Body of pancreas (tissue), 2 donors: ENCODE data around the gene ACSF2. TPM values are rescaled to one million over a fixed set of nuclear protein-coding genes. Genes with fewer than 3 reads are reported as not detected.

Experiments
- small RNA-seq: library from RNA; depleted of rRNA; stranded (forward); fragments of <200 nt; gene quantifications from one replicate; pipeline ENCODE3, GENCODE V24; 2016
- total RNA-seq, 2 donors: library from RNA; depleted of rRNA; stranded (reverse); fragments of >200 nt; gene quantifications; one replicate each; pipeline ENCODE4 v1.1.0, GENCODE V29; 2016

Gene ACSF2
- total RNA-seq, 2 donors from 2014 or later, result 18.7 to 120 TPM

Small RNAs within 50 kb of the gene (small RNA-seq; reads per million reads assigned to genes)
- not detected for gene RF00019

Other genes with a start within 250 kb of the ACSF2 start
- 10 to 100 TPM; 11.2 to 62.3 TPM for gene COL1A1, start 224.6 kb upstream of the ACSF2 start, total RNA-seq
- not detected for gene TMEM92, start 151.8 kb upstream of the ACSF2 start, total RNA-seq
- gene XYLT2, start 80.1 kb upstream of the ACSF2 start, total RNA-seq, result 10 to 100 TPM; 22.8 to 31.3 TPM
- gene MRPL27, start 53.0 kb upstream of the ACSF2 start, total RNA-seq, result 10 to 100 TPM; 26.5 to 31.3 TPM
- not detected for gene EME1, start 53.0 kb upstream of the ACSF2 start, total RNA-seq
- 100 to 1,000 TPM in 1 of 2 donors, 10 to 100 TPM in 1; 70.8 to 113 TPM for gene LRRC59, start 28.7 kb upstream of the ACSF2 start, total RNA-seq
- 10 to 100 TPM in 1 of 2 donors, 1 to 10 TPM in 1; 8.8 to 13.2 TPM for gene CHAD, start 42.7 kb downstream of the ACSF2 start, total RNA-seq
- 10 to 100 TPM; 39.2 to 44.5 TPM for gene RSAD1, start 52.6 kb downstream of the ACSF2 start, total RNA-seq
- under 1 TPM in 1 of 2 donors, not detected in 1; 0.33 TPM for gene MYCBPAP, start 82.2 kb downstream of the ACSF2 start, total RNA-seq
- gene EPN3, start 106.5 kb downstream of the ACSF2 start, total RNA-seq, result 10 to 100 TPM; 11.9 to 20.1 TPM
- gene SPATA20, start 121.0 kb downstream of the ACSF2 start, total RNA-seq, result 10 to 100 TPM; 65.6 to 75.2 TPM
- gene CACNA1G, start 134.5 kb downstream of the ACSF2 start, total RNA-seq, result under 1 TPM; 0.26 to 0.33 TPM
- gene ABCC3, start 208.7 kb downstream of the ACSF2 start, total RNA-seq, result 100 to 1,000 TPM; 130 to 163 TPM